GM19467 (cell line): Measurements from ENCODE around the gene RNF144A.
"Not testable (repeated sequence)": the region's sequence is repeated elsewhere in the genome, so short reads cannot be mapped to it uniquely, and the experiment has no call there.

ENCODE experiments used
- ATAC-seq: cut with Tn5 transposase; IDR thresholded peaks from one replicate; pipeline ENCODE4 v1.9.1; 2021; ENCODE audit warnings: mild to moderate bottlenecking, moderate library complexity; ENCODE audit not compliant: unreplicated experiment

Gene RNF144A

DNA sequence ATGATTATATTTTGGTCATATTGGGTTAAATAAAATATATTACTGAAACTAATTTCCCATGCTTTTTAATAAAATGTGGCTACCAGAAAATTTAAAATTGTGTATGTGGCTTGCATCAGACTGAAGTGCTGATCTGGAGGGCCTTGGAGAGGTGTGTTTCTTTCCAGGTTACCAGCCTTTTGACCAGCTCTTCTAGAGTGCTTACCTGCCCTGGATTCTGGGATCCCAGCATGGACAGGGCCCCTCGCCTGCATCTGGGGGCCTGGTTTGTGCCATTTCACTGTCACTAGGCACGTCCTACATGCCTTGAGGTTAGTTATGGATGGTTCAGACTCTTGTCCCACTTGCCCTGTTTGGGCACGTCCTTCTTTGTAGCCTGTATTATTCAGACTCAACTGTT lies 10.5 kb downstream of the RNF144A start:
- no peak for ATAC-seq

- ATAC-seq = no peak
These were observed 11.2 kb downstream of the RNF144A start for GRCh38 chr2:6928452-6928851.

- no peak for ATAC-seq
These were observed 12.1 kb downstream of the RNF144A start for GRCh38 chr2:6929196-6929819.

DNA sequence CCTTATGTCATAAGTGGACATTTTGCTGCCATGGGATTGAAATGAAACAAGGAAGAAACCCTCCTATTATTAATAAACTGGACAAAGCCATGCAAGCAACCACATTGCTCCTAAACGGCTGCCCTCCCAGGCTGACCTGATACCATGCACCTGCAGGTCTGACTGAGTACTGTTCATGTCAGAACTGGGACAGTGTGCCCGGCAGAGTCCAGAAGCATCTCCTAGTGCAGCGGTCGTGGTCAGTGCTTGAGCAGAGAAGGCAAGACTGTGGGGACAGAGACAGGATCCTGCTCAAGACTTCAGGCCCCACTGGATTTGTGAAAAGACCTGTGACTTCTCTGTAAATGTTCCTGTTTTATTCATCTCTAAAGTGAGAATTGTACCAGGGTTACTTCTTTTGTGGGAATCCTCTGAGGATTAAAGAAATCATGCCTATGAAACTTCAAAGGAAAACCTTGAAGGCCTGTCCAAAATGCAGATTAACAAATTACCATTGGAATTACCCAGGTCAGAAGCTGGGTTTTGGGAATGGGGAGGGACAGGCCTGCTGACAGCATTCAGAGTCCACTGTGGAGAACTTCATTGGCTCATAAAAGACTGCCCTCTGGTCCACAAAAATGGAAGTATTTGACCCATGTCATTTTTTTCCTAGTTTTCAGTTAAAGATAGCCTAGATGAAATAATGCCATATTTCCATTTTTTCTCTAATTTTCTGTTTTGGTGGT lies 13.9 kb downstream of the RNF144A start:
- no peak for ATAC-seq

DNA sequence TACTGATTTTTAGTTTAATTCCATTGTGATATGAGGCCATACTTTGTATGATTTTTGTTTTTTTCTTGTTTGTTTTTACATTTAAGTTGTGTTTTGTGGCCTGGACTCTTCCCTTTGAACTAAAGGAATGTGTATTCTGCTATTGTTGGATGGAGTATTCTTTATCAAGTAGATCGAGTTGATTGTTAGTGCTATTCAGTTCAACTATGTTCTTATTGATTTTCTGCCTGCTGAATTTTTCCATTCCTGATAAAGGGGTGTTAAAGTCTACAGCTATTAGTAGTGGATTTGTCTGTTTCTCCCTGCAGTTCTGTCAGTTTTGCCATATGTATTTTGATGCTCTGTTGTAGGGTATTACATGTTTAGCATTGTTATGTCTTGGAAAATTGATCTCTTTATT lies 14.5 kb downstream of the RNF144A start:
- ATAC-seq = no peak

GRCh38 chr2:6932206-6932605 lies 15.0 kb downstream of the RNF144A start:
- ATAC-seq = no peak

GRCh38 chr2:6932828-6933227 lies 15.6 kb downstream of the RNF144A start:
- ATAC-seq = no peak

GRCh38 chr2:6933911-6934310 lies 16.7 kb downstream of the RNF144A start:
- no peak for ATAC-seq

DNA sequence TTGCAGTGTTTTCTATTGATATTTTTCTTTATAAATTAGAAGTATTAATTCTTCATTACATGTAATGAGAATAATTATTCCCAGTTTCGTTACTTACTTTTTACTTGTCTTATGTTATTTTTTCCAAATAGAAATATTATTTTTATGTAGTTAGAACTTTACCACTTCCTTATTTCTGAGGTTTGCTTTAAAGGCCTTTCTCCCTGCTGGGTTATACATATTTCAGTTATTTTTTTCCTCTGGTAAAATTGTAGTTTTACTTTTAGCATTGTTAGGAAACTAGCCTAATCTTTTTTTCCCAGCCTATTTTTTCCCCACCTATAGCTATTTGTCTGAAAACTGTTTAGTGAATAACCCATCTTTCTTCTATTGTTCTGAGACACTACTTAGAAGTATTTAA lies 17.1 kb downstream of the RNF144A start:
- no peak for ATAC-seq

DNA sequence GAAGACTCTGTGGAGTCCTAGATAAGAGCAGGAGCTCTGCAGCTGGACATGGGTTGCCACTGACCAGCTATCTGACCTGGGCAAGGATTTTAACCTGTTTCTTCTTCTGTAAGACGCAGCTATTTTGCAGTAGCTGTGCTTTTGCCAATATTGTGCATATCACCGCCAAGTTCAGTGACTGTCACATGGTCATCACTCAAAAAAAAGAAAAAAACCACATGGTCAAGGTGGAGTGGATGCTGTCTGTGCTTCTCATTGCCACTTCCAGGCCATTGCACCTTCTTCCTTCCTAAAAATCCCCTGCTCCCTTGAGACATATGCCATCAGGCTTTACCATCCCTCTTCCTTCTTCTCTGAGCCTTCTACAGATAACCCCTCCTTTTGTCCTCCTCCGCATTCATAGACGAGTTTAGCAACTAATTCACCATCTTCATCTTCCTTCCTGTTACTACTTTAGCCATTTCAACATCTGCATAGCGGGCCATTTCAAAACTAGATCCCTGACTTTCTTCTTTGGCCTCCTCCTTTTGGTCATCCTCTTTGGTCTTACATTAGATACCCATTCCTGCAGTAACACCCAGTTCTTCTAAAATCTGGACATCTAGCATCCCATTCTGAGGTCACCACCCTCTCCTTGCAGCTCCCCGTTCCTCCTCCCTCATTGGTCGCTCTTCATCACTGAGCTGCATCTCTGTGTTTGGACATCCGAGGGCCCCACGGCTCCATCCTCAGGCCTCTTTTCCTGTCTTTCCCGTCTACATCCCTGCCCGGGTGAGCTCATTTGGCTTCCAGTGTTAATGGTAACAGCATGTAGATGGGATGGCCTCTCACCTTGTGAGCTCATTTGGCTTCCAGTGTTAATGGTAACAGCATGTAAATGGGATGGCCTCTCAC lies 17.8 kb downstream of the RNF144A start:
- ATAC-seq = no peak

DNA sequence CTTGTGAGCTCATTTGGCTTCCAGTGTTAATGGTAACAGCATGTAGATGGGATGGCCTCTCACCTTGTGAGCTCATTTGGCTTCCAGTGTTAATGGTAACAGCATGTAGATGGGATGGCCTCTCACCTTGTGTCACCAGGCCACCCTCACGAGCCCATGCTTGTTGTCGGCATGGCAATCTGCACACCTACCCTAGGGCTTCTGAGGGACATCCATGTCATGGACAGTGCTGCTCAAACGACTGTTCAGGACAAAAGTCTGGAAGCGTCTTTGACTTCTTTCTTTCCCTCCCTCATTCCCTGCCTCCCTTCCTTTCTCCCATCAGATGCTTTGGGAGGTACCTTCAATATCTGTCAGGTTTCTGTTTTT lies 18.4 kb downstream of the RNF144A start:
- ATAC-seq = not testable (repeated sequence)

DNA sequence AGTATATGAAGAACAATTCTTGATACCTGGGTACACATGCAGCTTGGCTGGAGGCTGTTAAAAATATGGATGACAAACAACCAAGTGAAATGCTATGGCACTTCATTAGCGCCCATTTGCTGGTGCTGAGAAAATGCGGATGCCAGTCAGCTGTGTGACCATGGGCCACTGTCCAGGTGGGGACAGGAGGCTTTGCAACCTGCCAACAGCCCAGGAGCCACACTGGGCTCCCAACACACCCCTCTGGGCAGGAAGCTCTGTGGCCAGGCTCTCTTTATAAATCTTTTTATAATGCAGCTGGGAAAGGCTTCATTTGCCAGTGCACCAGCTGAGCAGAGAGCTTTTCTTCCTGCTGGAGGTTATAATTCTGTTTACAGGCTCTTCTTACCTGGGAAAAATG lies 19.9 kb downstream of the RNF144A start:
- ATAC-seq = no peak

DNA sequence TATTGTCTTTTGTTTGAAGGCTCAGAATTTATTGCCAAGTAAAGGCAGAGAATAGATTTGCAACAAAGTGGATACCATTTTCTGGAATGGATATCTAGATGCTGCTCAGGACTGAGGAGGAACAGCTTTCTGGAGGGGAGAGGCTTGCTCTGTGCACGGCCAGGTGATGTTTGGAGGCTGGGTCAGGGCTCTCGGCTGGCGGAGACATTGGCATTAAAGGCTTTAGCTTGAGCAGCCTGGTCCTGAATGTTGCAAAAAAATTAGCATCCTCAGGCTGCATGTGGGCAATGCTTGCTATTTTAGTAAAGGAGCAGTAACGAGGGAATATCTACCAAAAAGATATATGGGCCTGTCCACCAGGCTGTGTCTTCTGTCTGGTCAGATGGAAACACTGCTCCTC lies 20.4 kb downstream of the RNF144A start:
- no peak for ATAC-seq

DNA sequence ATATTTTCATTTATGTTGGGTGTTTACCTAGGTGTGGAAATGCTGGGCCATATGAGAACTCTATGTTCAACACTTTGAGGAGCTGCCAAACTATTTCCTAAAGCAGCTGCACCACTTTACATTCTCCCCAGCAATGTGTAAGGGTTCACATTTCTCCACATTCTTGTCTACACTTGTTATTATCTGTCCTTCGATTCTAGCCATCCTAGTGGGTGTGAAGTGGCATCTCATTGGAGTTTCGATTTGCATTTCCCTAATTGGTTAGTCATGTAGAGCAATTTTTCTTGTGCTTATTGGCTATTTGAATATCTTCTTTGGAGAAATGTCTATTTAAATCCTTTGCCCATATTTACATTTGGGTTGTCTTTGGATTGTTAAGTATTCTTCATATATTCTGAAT lies 21.9 kb downstream of the RNF144A start:
- ATAC-seq = no peak

DNA sequence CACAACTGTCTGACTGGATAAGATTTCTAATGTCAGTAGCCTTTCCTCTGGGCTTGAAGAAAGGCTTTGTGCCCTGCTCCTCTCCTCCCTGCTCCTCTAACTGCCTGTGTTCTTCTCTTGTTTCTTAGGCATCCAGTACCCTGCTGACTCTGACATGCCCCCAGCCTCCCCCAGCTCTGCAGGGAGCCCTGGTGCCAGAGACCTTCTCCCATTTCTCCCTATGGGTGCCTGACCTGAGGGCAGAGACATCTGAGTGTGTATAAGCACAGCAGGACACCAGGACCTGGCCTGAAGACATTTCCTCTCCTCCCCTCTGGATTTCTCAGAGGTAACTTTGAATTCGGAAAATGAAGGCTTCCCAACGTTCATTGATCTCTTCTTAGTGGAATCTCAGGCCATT lies 23.6 kb downstream of the RNF144A start:
- ATAC-seq = no peak

- ATAC-seq = no peak
These were observed 24.3 kb downstream of the RNF144A start for GRCh38 chr2:6941299-6942046.

- ATAC-seq = no peak
These were observed 25.6 kb downstream of the RNF144A start for GRCh38 chr2:6942848-6943247.

DNA sequence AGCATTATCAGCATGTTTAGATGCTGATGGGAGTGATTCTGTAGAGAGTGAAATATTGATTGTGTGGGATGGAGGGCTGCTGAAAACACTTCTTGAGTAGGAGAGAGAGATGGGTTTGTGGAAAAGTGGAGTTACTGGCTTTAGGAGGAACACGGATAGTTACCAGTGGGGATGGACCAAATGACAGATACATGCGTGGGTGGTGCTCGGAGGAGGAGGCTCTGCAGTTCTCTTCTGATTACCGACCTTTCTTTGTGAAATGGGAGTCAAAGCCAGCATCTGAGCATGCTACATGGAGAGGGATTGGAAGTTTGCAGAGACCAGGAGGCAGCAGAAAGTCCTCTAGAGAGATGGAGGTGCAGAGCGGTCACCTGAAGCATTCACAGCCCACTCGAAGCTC lies 26.3 kb downstream of the RNF144A start:
- ATAC-seq = no peak

GRCh38 chr2:6943971-6944370 lies 26.8 kb downstream of the RNF144A start:
- no peak for ATAC-seq

GRCh38 chr2:6944555-6944954 lies 27.3 kb downstream of the RNF144A start:
- ATAC-seq = no peak
